MM.1S (cell line): ENCODE results near the gene INS.

Source experiments
- DNase-seq: peaks from one replicate; pipeline ENCODE4 v3.0.0-alpha.2; 2015
- H2AFZ ChIP-seq: fragments of 300-600 bp; sonication (generic); 2 replicates; pipeline ENCODE4 v1.6.0; 2016; ENCODE audit warnings: antibody characterized with exemption, low read length
- H3F3A ChIP-seq: fragments of 300-600 bp; sonication (generic); 2 replicates; pipeline ENCODE4 v1.6.1; 2016; ENCODE audit warnings: mild to moderate bottlenecking, antibody characterized with exemption, low read length, moderate library complexity, mixed read lengths; ENCODE audit not compliant: insufficient read depth
- H3K27ac ChIP-seq: fragments of 300-600 bp; sonication (generic); 2 replicates; pipeline ENCODE4 v1.5.1; 2016; ENCODE audit warnings: mild to moderate bottlenecking, low read length
- H3K27me3 ChIP-seq: fragments of 300-600 bp; sonication (generic); replicated peaks from 2 replicates; pipeline ENCODE4 v1.6.0; 2016; ENCODE audit warnings: low read length; ENCODE audit not compliant: insufficient read depth
- H3K36me3 ChIP-seq: fragments of 300-600 bp; sonication (generic); replicated peaks from 2 replicates; pipeline ENCODE4 v1.6.1; 2016; ENCODE audit warnings: mild to moderate bottlenecking, low read length, mixed read lengths; ENCODE audit not compliant: insufficient read depth
- H3K4me1 ChIP-seq: fragments of 300-600 bp; sonication (generic); 2 replicates; pipeline ENCODE4 v1.6.1; 2016; ENCODE audit warnings: low read length, mixed read lengths
- H3K4me2 ChIP-seq: fragments of 300-600 bp; sonication (generic); 2 replicates; pipeline ENCODE4 v1.6.0; 2016; ENCODE audit warnings: low read depth, low read length
- H3K4me3 ChIP-seq: fragments of 300-600 bp; sonication (generic); 2 replicates; pipeline ENCODE4 v1.5.1; 2016; ENCODE audit warnings: low read length, mixed read lengths
- H3K79me2 ChIP-seq: fragments of 300-600 bp; sonication (generic); 2 replicates; pipeline ENCODE4 v1.6.1; 2016; ENCODE audit warnings: mixed run types, low read length, mixed read lengths
- H3K9ac ChIP-seq: fragments of 300-600 bp; sonication (generic); 2 replicates; pipeline ENCODE4 v1.6.1; 2016; ENCODE audit warnings: low read length, mixed read lengths
- H3K9me2 ChIP-seq: fragments of 300-600 bp; sonication (generic); replicated peaks from 2 replicates; pipeline ENCODE4 v1.6.1; 2016; ENCODE audit warnings: mild to moderate bottlenecking, low read length, mixed read lengths; ENCODE audit not compliant: insufficient read depth
- H3K9me3 ChIP-seq: fragments of 300-600 bp; sonication (generic); replicated peaks from 2 replicates; pipeline ENCODE4 v1.6.1; 2016; ENCODE audit warnings: mild to moderate bottlenecking, low read length, mixed read lengths; ENCODE audit not compliant: insufficient read depth
- H4K20me1 ChIP-seq: fragments of 300-600 bp; sonication (generic); 2 replicates; pipeline ENCODE4 v1.6.1; 2016; ENCODE audit warnings: mild to moderate bottlenecking, low read length, moderate library complexity, mixed read lengths; ENCODE audit not compliant: insufficient read depth
- EZH2 ChIP-seq: fragments of 300-600 bp; sonication (generic); optimal IDR thresholded peaks from 2 replicates; pipeline ENCODE3; 2017; ENCODE audit warnings: low read depth, mild to moderate bottlenecking, antibody characterized with exemption, low read length, mixed read lengths
- EZH2phosphoT487 ChIP-seq: fragments of 300-600 bp; sonication (generic); IDR thresholded peaks from 2 replicates; pipeline ENCODE4 v1.6.1; 2018; ENCODE audit warnings: antibody characterized with exemption, low read length
- TF ChIP-seq, protein P1 (sequence below): fragments of 300-600 bp; sonication (generic); IDR thresholded peaks from 2 replicates; pipeline ENCODE4 v1.5.1; 2016; ENCODE audit warnings: antibody characterized with exemption, low read length, mixed read lengths

The INS gene

DNA sequence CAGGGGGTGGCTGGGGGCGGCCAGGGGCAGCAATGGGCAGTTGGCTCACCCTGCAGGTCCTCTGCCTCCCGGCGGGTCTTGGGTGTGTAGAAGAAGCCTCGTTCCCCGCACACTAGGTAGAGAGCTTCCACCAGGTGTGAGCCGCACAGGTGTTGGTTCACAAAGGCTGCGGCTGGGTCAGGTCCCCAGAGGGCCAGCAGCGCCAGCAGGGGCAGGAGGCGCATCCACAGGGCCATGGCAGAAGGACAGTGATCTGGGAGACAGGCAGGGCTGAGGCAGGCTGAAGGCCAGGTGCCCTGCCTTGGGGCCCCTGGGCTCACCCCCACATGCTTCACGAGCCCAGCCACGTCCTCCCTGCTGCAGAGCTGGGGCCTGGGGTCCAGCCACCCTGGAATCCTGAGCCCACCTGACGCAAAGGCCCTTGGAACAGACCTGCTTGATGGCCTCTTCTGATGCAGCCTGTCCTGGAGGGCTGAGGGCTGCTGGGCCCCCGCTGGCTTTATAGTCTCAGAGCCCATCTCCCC lies at the start of gene INS:
Gene INS (minus strand): TSS at position 474 of the 524 bp plus-strand sequence. CDS start 238 bp downstream, at position 236.
- Histone ChIP-seq H3K36me3 (no peaks in the 10 kb centered on the region), H3K4me3 (no peak within 1 kb of the TSS), H3F3A (no peaks in the 10 kb centered on the region), H3K4me2 (no peak within 1 kb of the TSS), H3K4me1 (no peaks in the 10 kb centered on the region), H3K9ac (no peak within 1 kb of the TSS), H4K20me1 (no peaks in the 10 kb centered on the region), H3K9me3 (no peaks in the 10 kb centered on the region), H3K27ac (no peak within 1 kb of the TSS), H3K9me2 (no peaks in the 10 kb centered on the region), H2AFZ (no peak within 1 kb of the TSS), H3K79me2 (no peaks in the 10 kb centered on the region), H3K27me3 (peaks cover 72% of the 10 kb centered on the region)
- no peak for TF ChIP-seq EZH2phosphoT487
- TF ChIP-seq, protein P1, sequence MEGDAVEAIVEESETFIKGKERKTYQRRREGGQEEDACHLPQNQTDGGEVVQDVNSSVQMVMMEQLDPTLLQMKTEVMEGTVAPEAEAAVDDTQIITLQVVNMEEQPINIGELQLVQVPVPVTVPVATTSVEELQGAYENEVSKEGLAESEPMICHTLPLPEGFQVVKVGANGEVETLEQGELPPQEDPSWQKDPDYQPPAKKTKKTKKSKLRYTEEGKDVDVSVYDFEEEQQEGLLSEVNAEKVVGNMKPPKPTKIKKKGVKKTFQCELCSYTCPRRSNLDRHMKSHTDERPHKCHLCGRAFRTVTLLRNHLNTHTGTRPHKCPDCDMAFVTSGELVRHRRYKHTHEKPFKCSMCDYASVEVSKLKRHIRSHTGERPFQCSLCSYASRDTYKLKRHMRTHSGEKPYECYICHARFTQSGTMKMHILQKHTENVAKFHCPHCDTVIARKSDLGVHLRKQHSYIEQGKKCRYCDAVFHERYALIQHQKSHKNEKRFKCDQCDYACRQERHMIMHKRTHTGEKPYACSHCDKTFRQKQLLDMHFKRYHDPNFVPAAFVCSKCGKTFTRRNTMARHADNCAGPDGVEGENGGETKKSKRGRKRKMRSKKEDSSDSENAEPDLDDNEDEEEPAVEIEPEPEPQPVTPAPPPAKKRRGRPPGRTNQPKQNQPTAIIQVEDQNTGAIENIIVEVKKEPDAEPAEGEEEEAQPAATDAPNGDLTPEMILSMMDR: no peak
- TF ChIP-seq EZH2: no peak
- DNase-seq: no peak

DNA sequence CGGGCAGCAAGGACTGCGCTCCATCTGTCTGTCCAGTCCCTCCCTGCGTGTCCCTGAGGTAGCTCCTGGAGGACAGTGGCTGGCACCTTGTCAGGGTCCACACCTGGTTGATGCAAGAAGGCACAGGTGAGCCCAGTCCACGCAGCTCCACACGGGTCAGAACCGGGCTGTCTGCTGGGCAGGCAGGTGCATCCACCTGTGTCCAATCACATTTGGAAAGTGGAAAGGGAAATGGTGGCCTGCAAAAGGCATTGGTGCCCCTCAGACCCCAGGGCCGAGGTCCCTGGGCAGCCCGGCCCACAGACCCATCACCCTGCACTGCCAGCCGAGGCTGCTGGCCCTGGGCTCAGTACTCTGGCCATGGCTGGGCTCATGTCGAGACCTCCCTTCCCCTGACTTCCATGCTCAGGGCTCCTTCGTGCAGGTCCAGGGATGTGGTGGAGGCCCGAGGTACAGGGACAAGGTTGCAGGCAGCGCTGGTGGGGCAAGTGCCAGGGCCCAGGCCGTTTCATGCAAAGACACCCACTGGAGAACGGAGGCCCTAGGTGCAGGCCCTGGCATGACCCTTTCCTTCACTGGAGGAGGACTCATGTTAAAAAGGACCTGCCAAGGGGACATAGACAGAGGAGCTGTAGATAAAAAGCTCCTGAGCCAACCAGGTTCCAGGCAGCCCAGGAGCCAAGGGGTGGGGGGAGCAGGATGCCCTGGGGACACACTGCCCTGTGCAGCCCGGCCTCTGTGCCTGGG lies 49.5 kb upstream of the INS start:
- no peak overlapping the region for H3K27ac ChIP-seq
- TF ChIP-seq, protein P1: no peak
- no peak for TF ChIP-seq EZH2
- TF ChIP-seq EZH2phosphoT487: no peak
- no peak overlapping the region for H3K9ac ChIP-seq

DNA sequence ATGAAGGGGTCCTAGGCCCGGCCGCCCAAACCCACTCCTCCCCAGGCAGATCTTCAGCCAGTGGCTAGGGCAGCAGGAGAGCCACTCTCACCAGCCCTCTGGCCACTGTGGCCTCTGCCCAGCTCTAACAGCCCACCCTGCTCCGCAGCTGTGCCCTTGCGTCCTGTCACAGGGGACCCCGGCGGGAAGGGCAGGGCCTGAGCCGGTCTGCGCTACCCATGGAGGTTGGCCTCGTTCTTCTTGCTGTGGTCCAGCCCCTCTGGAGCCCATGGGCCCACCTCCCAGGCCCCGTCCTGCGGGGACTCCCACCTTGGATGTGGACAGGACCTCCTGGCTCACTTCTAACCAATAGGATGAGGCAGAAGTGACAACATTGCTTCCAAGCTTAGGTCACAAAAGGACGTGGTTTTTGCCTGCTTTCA lies 48.9 kb upstream of the INS start:
- H3K4me1 ChIP-seq: no peaks in the 10 kb centered on the region

More for the DNA sequence above, 49.5 kb upstream of the INS start:
- Histone ChIP-seq H3K4me3 (no peak overlapping the region), H4K20me1 (no peaks in the 10 kb centered on the region), H3K9me3 (no peaks in the 10 kb centered on the region), H2AFZ (no peak overlapping the region), H3K27me3 (peaks cover 93% of the 10 kb centered on the region), H3K4me2 (no peak overlapping the region), H3K4me1 (no peaks in the 10 kb centered on the region), H3K79me2 (no peaks in the 10 kb centered on the region), H3F3A (no peaks in the 10 kb centered on the region), H3K36me3 (no peaks in the 10 kb centered on the region), H3K9me2 (no peaks in the 10 kb centered on the region)
- no peak for DNase-seq

More for the DNA sequence above, 48.9 kb upstream of the INS start:
- Histone ChIP-seq H3K9me2 (no peaks in the 10 kb centered on the region), H3K27ac (no peak overlapping the region), H2AFZ (no peak overlapping the region), H3K36me3 (no peaks in the 10 kb centered on the region), H3K9me3 (no peaks in the 10 kb centered on the region), H3K9ac (no peak overlapping the region), H3K4me2 (no peak overlapping the region), H3K79me2 (no peaks in the 10 kb centered on the region), H3K4me3 (no peak overlapping the region), H3F3A (no peaks in the 10 kb centered on the region), H3K27me3 (peaks cover 89% of the 10 kb centered on the region), H4K20me1 (no peaks in the 10 kb centered on the region)
- TF ChIP-seq, protein P1: no peak
- TF ChIP-seq EZH2: no peak
- TF ChIP-seq EZH2phosphoT487: no peak
- DNase-seq: no peak
